Spleen (tissue), 7 donors: ENCODE data around the gene TEPSIN.

Experiments used
- POLR2A ChIP-seq, 3 donors: fragments of 450-650 bp; IDR thresholded peaks; one replicate each; pipeline ENCODE4 v1.5.1; 2017; ENCODE audit warnings: antibody characterized with exemption in 3 of 3, mild to moderate bottlenecking in 1 of 3
- TF ChIP-seq, protein P1 (sequence below), 11 experiments: fragments of 200-600 bp in 7 of 11; fragments of 450-650 bp in 4 of 11; sonication (generic) in 4 of 11; IDR thresholded peaks in 8 of 11; conservative IDR thresholded peaks in 3 of 11; 1 replicate in 7 of 11; 2 replicates in 4 of 11; pipeline versions ENCODE4 v1.4.0 to v1.8.0; 2016 to 2021; ENCODE audit warnings: antibody characterized with exemption in 11 of 11, inconsistent platforms in 4 of 11, mild to moderate bottlenecking in 1 of 11
- donor health status: DM: no; HTN: no; CAD: no; lungs with moderate emphysema.
- donor health status: DM: no; HTN: no; CAD: no.
- donor health status: DM: no; HTN: no; CAD: no.

- no peak for TF ChIP-seq POLR2A (IDR thresholded peaks at IDR 0.05)
- TF ChIP-seq, protein P1, sequence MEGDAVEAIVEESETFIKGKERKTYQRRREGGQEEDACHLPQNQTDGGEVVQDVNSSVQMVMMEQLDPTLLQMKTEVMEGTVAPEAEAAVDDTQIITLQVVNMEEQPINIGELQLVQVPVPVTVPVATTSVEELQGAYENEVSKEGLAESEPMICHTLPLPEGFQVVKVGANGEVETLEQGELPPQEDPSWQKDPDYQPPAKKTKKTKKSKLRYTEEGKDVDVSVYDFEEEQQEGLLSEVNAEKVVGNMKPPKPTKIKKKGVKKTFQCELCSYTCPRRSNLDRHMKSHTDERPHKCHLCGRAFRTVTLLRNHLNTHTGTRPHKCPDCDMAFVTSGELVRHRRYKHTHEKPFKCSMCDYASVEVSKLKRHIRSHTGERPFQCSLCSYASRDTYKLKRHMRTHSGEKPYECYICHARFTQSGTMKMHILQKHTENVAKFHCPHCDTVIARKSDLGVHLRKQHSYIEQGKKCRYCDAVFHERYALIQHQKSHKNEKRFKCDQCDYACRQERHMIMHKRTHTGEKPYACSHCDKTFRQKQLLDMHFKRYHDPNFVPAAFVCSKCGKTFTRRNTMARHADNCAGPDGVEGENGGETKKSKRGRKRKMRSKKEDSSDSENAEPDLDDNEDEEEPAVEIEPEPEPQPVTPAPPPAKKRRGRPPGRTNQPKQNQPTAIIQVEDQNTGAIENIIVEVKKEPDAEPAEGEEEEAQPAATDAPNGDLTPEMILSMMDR (IDR thresholded peaks at IDR 0.05 in 8 of 11, conservative IDR thresholded peaks at IDR 0.05 in 3 of 11): no peak
Measured at GRCh38 chr17:81233811-81234505, 4.9 kb downstream of the TEPSIN start.
